ENCODE data around the gene HDGFL1. TPM values are rescaled to one million over a fixed set of nuclear protein-coding genes. Genes with fewer than 3 reads are reported as not detected.

HDGFL1 gene
- total and polyA plus RNA-seq, 2 donors (not counting 3 experiments of a cell fraction or from before 2014, with no cell fraction given) = not detected

GRCh38 chr6:22583927-22584326 is 14.6 kb downstream of the HDGFL1 start:
- ChIA-PET POLR2A (no interaction called here), CTCF (no interaction called here)
- dilution Hi-C loops (cut with MboI; ENCODE audit: extremely low pct_ligation_motif_present, low sequenced_read_pairs) = no loop called here
- no peak overlapping the region for H3K9ac ChIP-seq (replicated peaks; ENCODE audit: extremely low read depth, insufficient read depth, low read length)
- intact Hi-C loops (cut with micrococcal nuclease) = no loop called here
- no peak overlapping the region for H2AFZ ChIP-seq (ENCODE audit: low read depth, low read length)
- no TSS peak for BruUV-seq (replicated peaks)
- no peaks in the 10 kb centered on the region for H3K27me3 ChIP-seq (ENCODE audit: control insufficient read depth in 2 of 2, insufficient read depth in 2 of 2, low read length in 2 of 2)
- no peak overlapping the region for H3K27ac ChIP-seq (ENCODE audit: insufficient read depth, low read depth, low read length)
- H3K9me1 ChIP-seq (replicated peaks; ENCODE audit: control insufficient read depth, extremely low read depth, insufficient read depth, low read length) = no peaks in the 10 kb centered on the region
- DNase-seq (ENCODE audit: low read depth, low spot score) (no peak), FAIRE-seq (no peak)
- H3K4me3 ChIP-seq (replicated peaks in 1 of 3; ENCODE audit: insufficient read depth in 1 of 3, low read depth in 1 of 3, low read length in 3 of 3) = no peak overlapping the region
- H4K20me1 ChIP-seq (replicated peaks; ENCODE audit: control insufficient read depth, extremely low read depth, insufficient read depth, low read length) = no peaks in the 10 kb centered on the region
- H3K36me3 ChIP-seq (ENCODE audit: control insufficient read depth in 2 of 2, extremely low read depth in 1 of 2, insufficient read depth in 2 of 2, low read length in 2 of 2) = no peaks in the 10 kb centered on the region
- TF ChIP-seq MYC (IDR thresholded peaks at IDR 0.05; ENCODE audit: low read depth, low read length) (no peak), FOS (IDR thresholded peaks at IDR 0.05; ENCODE audit: borderline replicate concordance, insufficient read depth, low read length) (no peak), POLR2AphosphoS5 (IDR thresholded peaks at IDR 0.05; ENCODE audit: insufficient read depth, low read depth, low read length) (no peak), GATA2 (IDR thresholded peaks at IDR 0.05; ENCODE audit: insufficient read depth, insufficient read length, low read depth, low read length) (no peak), EZH2 (IDR thresholded peaks at IDR 0.05; ENCODE audit: borderline replicate concordance, low read depth, low read length, severe bottlenecking) (no peak), MAX (IDR thresholded peaks at IDR 0.05; ENCODE audit: insufficient read depth, insufficient read length) (no peak), POLR2A (IDR thresholded peaks at IDR 0.05; ENCODE audit: low read depth, low read length) (no peak), CTCF (IDR thresholded peaks at IDR 0.05; ENCODE audit: extremely low read depth in 1 of 2, insufficient read depth in 1 of 2, low read depth in 1 of 2, low read length in 2 of 2) (no peak), JUN (IDR thresholded peaks at IDR 0.05; ENCODE audit: borderline replicate concordance, insufficient read depth, insufficient read length, low read depth) (no peak)
- H3K4me2 ChIP-seq (ENCODE audit: insufficient read depth, low read length) = no peak overlapping the region
- H3K9me3 ChIP-seq (replicated peaks; ENCODE audit: control insufficient read depth, insufficient read depth, low read length) = no peaks in the 10 kb centered on the region
- H3K4me1 ChIP-seq (ENCODE audit: control insufficient read depth, extremely low read depth, insufficient read depth, low read length) = no peaks in the 10 kb centered on the region
- no peaks in the 10 kb centered on the region for H3K79me2 ChIP-seq (ENCODE audit: control insufficient read depth, insufficient read depth, low read length)
